Hypothalamus (tissue), 51 donors: ENCODE data around the gene FERMT3.
A peak's percentile ranks its signal among the peaks of the same experiment; 100 is the strongest.
"Not testable (repeated sequence)": the region's sequence is repeated elsewhere in the genome, so short reads cannot be mapped to it uniquely, and the experiment has no call there.

Source experiments
- DNase-seq, 51 donors: peaks; one replicate each; lab custom pipeline; 2025; lab: John Stamatoyannopoulos, UW

FERMT3 gene

DNA sequence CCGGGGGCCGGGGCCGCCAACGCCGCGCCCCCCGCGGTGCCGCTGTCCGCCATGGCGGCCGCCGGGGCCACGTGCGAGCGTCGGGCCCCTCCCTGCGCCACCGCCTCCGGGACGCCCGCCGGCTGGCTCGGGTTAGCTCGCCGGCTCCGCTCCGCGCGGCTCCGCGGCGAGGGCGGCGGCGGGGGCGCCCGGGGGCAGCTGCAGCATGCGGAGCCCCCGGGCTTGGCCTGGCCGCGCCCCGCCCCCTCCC, 40.0 kb downstream of the FERMT3 start:
- not testable (repeated sequence) for DNase-seq

DNA sequence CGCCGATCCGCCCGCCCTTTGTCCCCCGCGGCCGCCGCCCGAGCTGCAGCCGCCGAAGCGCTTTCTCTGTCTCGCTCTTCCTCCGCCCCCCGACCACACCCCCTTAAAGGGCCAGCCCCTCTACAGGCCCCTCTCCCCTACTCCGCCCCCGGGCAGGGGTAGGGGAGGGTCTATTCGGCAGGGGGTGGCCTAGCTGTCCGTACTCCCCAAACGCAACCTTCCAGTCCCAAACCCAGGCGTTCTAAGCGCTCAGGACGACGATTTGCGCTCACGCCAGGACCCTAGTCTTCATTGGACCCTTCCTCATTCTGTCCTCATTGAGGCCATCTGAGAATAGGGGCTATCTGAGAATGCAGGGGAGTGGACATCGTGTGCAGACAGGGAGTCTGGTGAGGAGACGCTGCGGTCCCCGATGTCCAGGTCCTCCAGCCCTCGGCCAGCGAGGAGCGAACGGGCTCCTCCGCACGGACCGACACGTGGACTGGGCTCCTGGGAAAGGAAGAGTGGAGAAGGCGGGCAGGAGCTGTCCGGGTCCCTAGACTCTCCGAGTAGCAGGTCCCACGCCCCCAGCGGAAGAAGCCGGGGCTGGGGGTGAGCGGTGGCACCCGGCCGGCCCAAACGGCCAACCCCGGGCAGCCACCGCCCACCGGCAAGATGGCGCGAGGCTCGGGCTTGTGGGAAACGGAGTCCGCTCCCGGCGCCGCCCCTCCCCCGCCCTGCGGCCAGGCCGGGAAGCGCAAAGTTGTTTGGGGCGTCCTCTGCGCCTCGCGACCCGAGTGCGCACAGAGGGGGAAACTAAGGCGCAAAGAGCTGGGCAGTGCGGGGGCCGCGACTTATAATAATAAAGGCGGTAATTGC, 40.6 kb downstream of the FERMT3 start, which contains the start of gene PPP1R14B:
TSS of gene PPP1R14B (minus strand) at position 73 of the 858 bp plus-strand sequence. CDS start 270 bp downstream, outside the sequence.
- DNase-seq: peak in 49 of 51 donors; percentile 40 to 91 (median 77)

DNA sequence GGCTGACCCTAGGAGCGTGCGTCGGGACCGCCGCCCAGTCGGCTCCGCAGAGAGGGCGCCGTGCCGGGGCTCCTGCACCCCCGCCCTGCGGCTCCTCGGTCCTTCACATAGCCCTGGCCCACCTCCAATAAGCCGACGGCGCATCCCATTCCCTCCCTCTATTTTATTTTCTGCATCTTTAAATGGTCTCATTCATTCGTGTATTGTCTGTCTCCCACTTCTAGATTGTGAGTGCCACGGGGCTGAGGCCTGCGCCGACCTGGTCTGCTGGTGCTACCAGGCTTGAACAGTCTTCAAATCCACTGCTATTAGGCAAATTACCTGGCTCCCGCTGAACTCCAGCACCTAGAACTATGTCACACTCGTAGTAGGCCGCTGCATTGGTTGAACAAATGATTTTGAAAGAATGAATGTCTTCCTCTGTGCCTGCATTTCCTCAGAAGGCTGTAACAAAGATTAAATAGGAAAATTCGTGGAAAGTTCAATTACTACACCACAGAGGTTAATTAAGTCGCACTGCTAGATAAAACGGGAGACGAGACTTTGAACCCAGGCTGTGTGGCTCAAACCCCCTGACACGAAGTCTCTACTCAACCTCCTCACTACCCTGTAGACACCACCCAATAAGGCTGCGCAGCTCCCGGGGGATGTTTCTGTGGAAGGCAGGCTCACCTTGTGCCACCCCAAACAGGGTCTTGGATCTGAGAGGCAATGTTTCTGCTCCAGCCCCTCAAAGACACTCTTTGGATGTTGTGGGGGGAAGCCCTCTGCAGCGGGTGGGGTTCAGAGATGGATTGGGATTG, 41.4 kb downstream of the FERMT3 start:
- no peak for DNase-seq

DNA sequence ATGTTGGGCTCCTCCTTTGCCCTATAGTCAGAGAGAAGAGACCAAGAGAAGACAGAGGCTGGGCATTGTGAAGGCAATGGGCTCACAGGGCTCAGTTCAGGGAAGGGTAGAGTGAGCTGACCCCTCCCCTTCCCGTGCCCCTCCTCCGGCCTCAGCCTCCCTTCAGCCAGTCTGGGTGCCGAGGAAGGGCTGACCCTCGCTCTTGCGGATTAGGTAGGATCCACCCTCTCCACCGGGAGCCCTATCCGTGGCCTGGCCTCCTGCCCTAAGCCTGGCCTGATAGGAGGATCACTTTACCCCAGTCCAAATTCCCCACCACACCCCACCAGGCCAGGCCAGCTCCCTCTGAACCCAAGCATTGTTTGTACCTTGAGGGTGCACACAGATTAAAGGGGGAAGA, 42.1 kb downstream of the FERMT3 start:
- DNase-seq: no peak

DNA sequence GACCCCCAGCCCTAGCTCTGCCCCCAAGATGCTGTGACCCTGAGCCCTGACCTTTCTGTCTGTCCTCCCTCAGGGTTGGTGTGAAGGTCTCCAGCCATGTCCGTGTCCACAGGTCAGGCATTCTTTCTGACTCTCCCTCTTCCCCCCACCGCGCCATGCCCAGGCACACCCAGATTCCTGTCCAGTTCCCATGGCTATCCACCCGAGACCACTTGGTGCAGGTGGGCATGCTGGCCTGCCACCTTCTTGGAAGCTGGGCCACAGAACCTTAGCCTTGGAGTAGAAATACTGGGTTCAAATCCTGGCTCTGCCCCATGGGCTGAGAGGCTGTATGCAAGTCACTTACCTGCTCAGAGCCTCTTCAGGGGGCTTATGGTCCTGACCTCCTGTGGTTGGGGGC, 42.5 kb downstream of the FERMT3 start:
- no peak for DNase-seq

DNA sequence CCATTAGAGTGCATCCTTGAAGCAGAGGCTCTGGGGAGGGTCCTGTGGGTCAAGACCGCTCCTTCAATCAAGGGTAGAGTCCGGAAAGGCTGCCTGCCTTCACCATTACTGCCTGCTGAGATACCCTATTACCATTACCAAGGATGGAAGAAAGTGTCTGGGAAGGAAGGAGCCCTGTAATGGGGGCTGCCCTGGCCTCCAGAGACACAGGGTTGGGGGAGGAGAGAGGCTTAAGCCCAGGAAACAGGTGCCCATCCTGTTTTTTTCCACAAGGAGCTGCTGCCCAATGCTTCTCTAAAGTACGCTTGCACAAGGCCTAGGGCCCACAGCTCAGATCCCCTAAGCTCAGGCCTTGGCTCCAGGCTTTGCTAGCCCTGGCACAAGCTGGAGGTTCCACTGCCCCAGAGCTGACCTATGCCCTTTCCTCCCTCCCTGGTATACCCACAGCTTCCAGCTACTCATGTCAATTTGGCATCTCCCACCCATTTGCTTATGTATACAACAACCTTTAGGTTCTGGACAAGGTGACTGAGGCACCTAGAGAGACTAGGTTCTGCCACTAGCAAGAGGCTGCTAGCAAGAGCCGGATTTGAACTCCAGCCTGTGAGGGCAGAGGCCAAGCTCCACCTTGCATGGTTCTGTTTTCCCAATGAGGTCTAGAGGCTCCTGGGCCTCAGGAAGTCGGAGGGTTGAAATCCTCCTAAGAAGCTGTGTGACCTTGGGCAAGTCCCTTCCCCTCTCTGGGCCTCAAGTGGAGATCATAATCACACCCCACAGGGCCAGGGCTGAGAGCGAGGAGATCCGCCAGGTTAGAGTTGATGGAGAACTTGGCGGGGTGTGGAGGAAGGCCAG, 43.3 kb downstream of the FERMT3 start:
- DNase-seq: no peak

DNA sequence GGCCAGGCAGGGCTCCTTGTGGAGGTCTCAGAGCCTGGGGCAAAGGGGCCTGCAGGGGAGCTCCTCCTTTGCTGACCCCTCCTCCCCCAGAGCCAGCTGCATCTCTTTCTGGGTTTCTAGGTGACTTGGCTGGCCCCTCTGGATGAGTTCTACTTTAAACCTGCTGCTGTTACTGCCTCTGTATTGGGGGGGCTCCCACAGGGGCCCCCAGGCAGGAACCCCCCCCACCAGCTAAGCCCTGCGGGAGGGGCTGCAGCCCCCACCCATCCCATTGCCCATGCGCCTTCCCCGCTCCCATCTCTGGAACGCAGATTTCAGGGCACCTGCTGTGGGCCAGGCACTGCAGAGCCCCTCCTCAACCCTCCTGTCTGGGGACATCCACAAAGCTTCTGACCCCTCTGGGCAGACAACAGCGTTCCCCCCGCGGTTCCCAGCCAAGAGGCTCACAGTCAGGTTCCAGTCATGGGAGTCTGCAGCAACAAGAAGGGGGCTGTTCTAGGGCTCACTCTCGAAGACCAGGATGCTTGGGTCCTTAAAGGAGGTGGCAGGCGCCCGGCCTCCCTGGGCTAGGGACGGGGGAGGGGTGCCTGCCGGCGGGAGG, 44.0 kb downstream of the FERMT3 start:
- no peak for DNase-seq

DNA sequence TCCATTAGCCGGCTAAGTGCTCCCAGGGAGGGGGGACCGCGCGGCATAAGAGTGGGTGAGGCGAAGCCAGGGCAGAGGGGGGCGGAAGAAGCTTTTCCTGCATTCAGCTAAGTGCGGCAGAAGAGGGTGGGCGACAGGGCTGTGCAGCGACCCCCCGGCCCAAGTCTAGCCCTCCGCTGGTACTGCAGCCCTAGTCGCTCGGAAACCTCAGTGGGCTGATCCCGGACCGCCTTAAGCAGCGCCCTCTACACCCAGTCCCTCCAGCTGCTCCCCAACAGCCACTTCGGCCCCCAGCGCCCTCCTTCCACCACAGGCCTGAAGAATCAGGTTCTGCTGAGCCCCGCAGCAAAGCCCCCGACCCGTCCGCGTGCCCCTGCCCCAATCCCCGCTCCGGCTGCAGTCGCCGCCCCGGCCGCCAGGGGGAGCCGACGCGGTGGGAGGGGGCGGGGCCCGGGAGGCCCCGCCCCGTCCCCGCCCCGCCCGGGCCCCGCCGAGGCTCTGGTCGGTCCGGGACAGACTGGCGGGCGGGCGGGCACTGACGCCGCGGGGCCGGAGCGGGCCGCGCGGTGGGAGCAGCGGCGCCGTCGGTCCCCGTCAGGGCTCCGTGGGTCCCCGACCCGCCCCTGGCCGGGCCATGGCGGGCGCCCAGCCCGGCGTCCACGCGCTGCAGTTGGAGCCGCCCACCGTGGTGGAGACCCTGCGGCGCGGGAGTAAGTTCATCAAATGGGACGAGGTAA, 44.7 kb downstream of the FERMT3 start, which contains the start of gene PLCB3:
TSS of gene PLCB3 (plus strand) at position 515 of the 737 bp plus-strand sequence. CDS start at position 635, 120 bp downstream.
- DNase-seq: peak in 32 of 51 donors; percentile 20 to 75 (median 43)

DNA sequence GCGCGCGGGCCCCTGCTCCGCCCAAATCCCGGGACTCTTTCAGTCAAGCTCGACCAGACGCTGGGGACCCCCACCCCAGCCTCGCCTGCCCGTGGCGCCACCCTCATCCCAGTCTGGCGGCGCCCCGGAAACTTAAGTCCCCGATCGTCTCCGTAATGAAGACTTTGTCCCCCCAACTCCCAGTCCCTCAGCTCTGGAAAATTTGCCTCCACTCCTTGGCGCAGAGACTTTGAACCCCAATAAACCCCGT, 45.2 kb downstream of the FERMT3 start:
- no peak for DNase-seq

DNA sequence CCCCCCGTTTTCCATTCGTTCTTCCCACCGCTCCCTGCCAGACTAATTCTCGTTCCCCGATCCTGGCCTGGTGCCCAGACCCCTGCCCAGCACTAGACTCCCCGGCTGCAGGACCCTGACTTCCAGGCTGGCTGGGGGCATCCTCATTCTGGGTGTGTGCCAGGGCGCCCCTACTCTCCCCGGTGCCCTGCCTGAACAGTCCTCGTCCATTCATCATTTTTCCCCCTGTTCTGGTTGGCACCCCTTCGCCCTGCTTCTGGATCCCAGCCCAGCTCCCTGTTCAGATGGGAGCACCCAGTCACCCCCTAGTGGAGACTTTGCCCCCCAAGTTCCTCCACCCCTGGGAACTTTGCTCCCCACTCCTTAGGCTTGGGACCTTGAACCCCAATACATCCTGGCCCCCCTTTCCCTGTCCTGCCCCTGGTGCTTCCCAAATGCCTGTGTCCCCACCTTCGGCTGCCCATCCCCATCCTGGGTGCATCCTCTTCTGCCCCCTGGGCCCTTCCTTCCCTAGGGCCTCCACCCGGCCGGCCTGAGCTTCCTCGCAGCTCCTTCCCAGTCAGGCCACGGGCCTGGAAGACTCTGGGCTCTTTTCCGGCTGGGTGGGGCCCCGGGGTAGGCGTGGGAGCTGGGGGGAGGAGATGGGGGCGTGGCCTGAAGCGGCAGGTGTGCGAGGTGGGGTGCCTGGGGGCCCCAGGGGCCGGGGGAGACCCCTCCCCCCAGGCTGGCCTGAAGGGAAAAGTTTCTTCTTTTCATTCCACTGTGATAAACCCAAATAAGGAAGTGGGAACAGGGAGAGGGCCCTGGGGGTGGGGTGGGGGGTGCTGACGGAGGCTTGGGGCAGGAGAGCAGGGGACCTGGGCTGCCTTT, 45.7 kb downstream of the FERMT3 start:
- peak in 3 of 51 donors; percentile 16 to 41 (median 21) for DNase-seq

DNA sequence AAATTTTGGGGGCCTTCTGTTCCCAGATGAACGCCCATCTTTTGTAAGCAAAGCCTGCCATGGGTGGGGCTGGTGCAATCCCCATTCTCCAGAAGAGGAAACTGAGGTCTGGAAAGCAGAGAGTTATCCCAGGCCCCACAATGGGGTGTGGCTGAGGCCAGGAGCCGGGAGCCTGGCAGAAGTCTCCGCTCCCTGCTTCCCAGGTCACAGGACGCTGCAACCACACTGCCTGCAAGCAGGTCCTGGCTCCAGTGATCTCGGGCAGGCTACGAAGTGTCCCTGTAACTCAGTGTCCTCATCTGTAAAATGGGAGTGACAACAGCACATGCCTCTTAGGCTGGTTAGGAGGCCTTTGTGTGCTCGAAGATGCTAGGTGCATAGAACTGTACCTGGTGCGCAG, 46.5 kb downstream of the FERMT3 start:
- DNase-seq: no peak

DNA sequence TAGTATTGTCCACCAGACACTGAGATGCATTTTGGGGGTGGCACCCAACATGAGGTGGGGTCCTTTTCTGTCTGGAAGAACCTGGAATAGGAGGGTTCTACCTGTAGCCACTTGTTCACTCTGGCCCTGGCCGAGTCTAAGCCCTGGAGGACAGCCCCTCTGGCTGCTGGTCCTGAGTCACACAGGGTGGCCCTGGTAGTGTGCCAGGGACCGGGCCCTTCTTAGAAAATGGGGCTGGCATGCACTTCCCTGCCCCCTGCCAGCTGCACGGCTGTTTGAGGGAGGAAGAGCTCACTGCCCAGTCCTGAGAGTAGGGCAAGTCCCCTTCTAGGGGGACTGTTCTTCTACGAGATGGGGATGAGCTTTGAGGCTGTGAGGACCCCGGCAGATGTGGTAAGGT, 47.0 kb downstream of the FERMT3 start:
- DNase-seq: peak in 34 of 51 donors; percentile 9 to 82 (median 52)

DNA sequence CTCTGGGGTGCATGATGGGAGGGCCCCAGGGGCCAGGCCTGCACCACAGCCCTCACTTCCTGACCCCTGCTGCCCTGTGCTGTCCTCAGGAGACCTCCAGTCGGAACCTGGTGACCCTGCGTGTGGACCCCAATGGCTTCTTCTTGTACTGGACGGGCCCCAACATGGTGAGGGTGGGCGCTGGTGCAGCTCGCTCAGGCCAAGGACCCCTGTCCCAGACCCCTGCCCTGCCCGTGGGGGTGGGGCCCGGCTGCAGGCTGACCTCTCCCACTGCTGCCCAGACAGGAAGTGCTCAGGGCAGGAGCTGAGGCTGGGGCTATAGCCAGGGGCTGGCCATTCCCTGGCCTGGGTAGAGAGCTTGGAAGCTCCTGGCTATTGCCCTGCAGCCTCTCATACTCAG, 47.8 kb downstream of the FERMT3 start:
- DNase-seq: no peak

DNA sequence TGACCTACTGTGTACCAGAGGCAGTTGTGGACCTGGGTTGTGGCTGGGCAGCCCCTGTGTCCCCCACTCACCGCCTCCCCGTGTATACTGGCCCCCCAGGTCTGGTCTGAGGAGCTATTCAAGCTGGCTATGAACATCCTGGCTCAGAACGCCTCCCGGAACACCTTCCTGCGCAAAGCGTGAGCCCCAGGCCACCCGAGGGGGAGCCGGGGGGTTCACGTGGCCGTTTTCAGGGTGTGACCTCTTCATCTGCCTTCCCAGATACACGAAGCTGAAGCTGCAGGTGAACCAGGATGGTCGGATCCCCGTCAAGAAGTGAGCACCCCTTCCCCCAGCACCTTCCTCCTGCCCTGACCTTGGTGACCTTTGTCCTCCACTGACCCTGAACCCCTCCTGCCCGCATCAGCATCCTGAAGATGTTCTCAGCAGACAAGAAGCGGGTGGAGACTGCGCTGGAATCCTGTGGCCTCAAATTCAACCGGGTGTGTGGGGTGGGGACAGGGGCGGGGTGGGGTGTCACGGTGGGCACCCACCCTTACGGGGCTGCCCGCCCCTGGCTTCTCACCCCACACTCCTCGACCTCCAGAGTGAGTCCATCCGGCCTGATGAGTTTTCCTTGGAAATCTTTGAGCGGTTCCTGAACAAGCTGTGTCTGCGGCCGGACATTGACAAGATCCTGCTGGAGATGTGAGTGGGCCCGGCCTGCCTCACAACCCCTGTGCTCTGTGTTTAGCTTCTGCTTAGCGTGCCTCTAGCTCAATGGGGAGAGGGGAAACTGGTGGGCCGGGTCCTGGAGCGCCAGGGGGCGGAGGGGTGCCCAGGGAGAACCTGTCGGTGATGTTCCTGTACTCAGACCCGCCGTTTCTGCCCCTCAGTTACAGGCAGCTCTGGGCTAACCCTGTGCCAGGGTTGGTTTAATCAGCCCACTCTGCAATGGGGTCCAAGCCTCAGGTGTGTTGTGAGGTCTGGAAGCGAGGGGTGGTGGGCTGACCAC, 48.9 kb downstream of the FERMT3 start:
- no peak for DNase-seq

DNA sequence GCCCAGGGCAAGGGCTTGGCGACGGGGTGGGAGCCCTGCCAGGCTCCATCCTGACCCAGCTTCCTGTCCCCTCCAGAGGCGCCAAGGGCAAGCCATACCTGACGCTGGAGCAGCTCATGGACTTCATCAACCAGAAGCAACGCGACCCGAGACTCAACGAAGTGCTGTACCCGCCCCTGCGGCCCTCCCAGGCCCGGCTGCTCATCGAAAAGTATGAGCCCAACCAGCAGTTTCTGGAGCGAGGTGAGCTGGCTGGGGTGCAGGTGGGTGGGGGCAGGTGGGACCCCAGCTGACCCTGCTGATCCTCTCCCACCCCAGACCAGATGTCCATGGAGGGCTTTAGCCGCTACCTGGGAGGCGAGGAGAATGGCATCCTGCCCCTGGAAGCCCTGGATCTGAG, 49.8 kb downstream of the FERMT3 start:
- DNase-seq: no peak

DNA sequence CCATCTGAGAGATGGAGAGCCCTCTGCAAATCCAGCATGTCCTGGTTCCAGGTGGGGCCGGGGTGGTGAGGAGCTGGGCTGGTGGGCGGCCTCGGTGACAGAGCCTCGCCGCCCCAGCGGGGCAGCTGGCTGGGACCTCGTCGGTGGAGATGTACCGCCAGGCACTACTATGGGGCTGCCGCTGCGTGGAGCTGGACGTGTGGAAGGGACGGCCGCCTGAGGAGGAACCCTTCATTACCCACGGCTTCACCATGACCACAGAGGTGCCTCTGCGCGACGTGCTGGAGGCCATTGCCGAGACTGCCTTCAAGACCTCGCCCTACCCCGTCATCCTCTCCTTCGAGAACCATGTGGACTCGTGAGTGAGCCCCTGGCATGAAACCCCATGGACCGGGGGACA, 51.8 kb downstream of the FERMT3 start:
- no peak for DNase-seq

DNA sequence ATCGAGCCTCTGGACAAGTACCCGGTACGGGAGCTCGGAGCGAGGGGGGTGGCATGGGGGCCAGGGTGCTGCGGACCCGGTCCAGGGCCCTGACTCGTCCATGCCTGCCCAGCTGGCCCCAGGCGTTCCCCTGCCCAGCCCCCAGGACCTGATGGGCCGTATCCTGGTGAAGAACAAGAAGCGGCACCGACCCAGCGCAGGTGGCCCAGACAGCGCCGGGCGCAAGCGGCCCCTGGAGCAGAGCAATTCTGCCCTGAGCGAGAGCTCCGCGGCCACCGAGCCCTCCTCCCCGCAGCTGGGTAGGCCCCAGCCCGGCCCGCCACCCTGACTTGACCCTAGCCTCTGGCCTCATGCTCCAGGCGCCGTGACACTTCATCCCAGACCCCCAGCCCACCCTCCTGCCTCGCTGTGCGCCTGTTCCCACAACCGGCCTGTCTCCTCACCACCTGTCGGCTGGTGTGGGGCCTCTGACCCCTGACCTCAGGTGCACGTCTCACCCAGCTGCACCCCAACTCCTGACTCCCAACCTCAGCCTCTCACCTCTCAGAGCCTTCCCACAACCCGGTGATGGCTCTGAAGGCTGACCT, 52.5 kb downstream of the FERMT3 start:
- no peak for DNase-seq
